Lung (tissue), 12 donors: ENCODE results near the gene NFYC. TPM values are rescaled to one million over a fixed set of nuclear protein-coding genes. Genes with fewer than 3 reads are reported as not detected.

Experiments used
- ATAC-seq: fragments of 200-7000 bp; cut with Tn5 transposase; one replicate; pipeline ENCODE4 v1.9.1; 2020; ENCODE audit warnings: moderate number of reproducible peaks; ENCODE audit not compliant: insufficient read depth, low FRiP score
- DNase-seq, 3 donors: peaks; one replicate each; pipeline ENCODE4 v3.0.0-alpha.2; 2013 to 2017
- H3K27ac ChIP-seq, 2 donors: one replicate each; pipeline ENCODE4 v1.5.1; 2013; ENCODE audit warnings: mild to moderate bottlenecking in 2 of 2, moderate library complexity in 2 of 2, control low read depth in 1 of 2, inconsistent platforms in 1 of 2, low read depth in 1 of 2, low read length in 1 of 2
- H3K27me3 ChIP-seq, 3 donors: one replicate each; pipeline ENCODE4 v1.5.1; 2013; ENCODE audit warnings: low read length in 2 of 3; ENCODE audit not compliant: control insufficient read depth in 3 of 3, insufficient read depth in 3 of 3
- H3K36me3 ChIP-seq, 4 donors: one replicate each; pipeline ENCODE4 v1.5.1; 2013; ENCODE audit warnings: low read length in 4 of 4, mild to moderate bottlenecking in 1 of 4, moderate library complexity in 1 of 4; ENCODE audit not compliant: control insufficient read depth in 4 of 4, insufficient read depth in 4 of 4
- H3K4me1 ChIP-seq, 5 donors: one replicate each; pipeline ENCODE4 v1.5.1; 2013; ENCODE audit warnings: low read length in 5 of 5, mild to moderate bottlenecking in 2 of 5, moderate library complexity in 1 of 5; ENCODE audit not compliant: control insufficient read depth in 5 of 5, insufficient read depth in 5 of 5
- H3K4me3 ChIP-seq: one replicate; pipeline ENCODE4 v1.5.1; 2013; ENCODE audit warnings: mild to moderate bottlenecking, control low read depth, moderate library complexity
- H3K9ac ChIP-seq, 2 donors: one replicate each; pipeline ENCODE4 v1.5.1; 2013; ENCODE audit warnings: low read length in 2 of 2, control low read depth in 1 of 2; ENCODE audit not compliant: insufficient read depth in 1 of 2
- H3K9me3 ChIP-seq, 4 donors: one replicate each; pipeline ENCODE4 v1.5.1; 2013; ENCODE audit warnings: low read length in 3 of 4, mild to moderate bottlenecking in 1 of 4, moderate library complexity in 1 of 4; ENCODE audit not compliant: control insufficient read depth in 4 of 4, insufficient read depth in 3 of 4
- CTCF ChIP-seq: IDR thresholded peaks from 2 replicates; pipeline ENCODE4 v1.5.1; 2012; ENCODE audit warnings: mild to moderate bottlenecking; ENCODE audit errors: control extremely low read depth, extremely low read depth
- WGBS, 2 donors: extraction: QIAGEN DNeasy Blood & Tissue Kit; methylation state at CpG; one replicate each; pipeline ENCODE4 v1.1.7; 2013; 5-methylcytosine and 5-hydroxymethylcytosine counted together
- polyA plus RNA-seq, 2 donors: library from polyadenylated mRNA; stranded (reverse); fragments of 200-250 nt; gene quantifications; one replicate each; pipeline ENCODE4 v1.2.1, GENCODE V29; 2013
- total RNA-seq, 2 donors: library from RNA; depleted of rRNA in 1 of 2; stranded (reverse); fragments of >200 nt in 1 of 2; gene quantifications; one replicate each; pipeline ENCODE4 v1.2.1, GENCODE V29; 2014 to 2021
- donor health status: control.
- donor health status: control.
- donor health status: Bipolar disorder and iron deficiency.
- donor health status: healthy.
- donor health status: DM: yes; HTN: yes; CAD: no.

NFYC gene
- total and polyA plus RNA-seq, 4 donors = 28.6 to 69.5 (median 50.3) TPM

- Histone ChIP-seq H3K9me3 (peaks cover 0 to 2% (median 0%) of the 10 kb centered on the region in 4 donors), H3K9ac (no peak overlapping the region), H3K27me3 (no peaks in the 10 kb centered on the region), H3K4me1 (peaks cover 0 to 5% (median 0%) of the 10 kb centered on the region in 5 donors), H3K36me3 (no peaks in the 10 kb centered on the region), H3K4me3 (no peak overlapping the region), H3K27ac (no peak overlapping the region)
- 86 to 89% methylated on average over 3 of the region's 3 CpGs for WGBS, 2 donors
- ATAC-seq = no peak
- DNase-seq = no peak
- TF ChIP-seq CTCF = no peak
Measured at GRCh38 chr1:40648200-40648599, 43.3 kb upstream of the NFYC start.

GRCh38 chr1:40648928-40649591 is 42.4 kb upstream of the NFYC start:
- H3K4me3 ChIP-seq = no peak overlapping the region
- DNase-seq = no peak
- ATAC-seq = no peak
- TF ChIP-seq CTCF = no peak
- peaks cover 0 to 2% (median 0%) of the 10 kb centered on the region in 4 donors for H3K9me3 ChIP-seq
- H3K9ac ChIP-seq = no peak overlapping the region
- WGBS, 2 donors = 67 to 73% methylated on average over 15 of the region's 15 CpGs
- no peaks in the 10 kb centered on the region for H3K36me3 ChIP-seq
- H3K4me1 ChIP-seq = peaks cover 0 to 5% (median 0%) of the 10 kb centered on the region in 5 donors
- H3K27me3 ChIP-seq = no peaks in the 10 kb centered on the region
- H3K27ac ChIP-seq = no peak overlapping the region

- H3K4me1 ChIP-seq = peaks cover 0 to 5% (median 0%) of the 10 kb centered on the region in 5 donors
- no peaks in the 10 kb centered on the region for H3K36me3 ChIP-seq
- H3K4me3 ChIP-seq = no peak overlapping the region
- DNase-seq = no peak
- H3K27ac ChIP-seq = peak overlapping the region in 1 of 2 donors; percentile 15
- H3K9ac ChIP-seq = no peak overlapping the region
- TF ChIP-seq CTCF = no peak
- ATAC-seq = no peak
- no peaks in the 10 kb centered on the region for H3K27me3 ChIP-seq
- peaks cover 0 to 2% (median 0%) of the 10 kb centered on the region in 4 donors for H3K9me3 ChIP-seq
- WGBS, 2 donors = 66 to 73% methylated on average over 5 of the region's 5 CpGs
Measured at GRCh38 chr1:40649592-40649930, 41.9 kb upstream of the NFYC start.

GRCh38 chr1:40650075-40650474 is 41.4 kb upstream of the NFYC start:
- Histone ChIP-seq H3K9me3 (peaks cover 0 to 2% (median 0%) of the 10 kb centered on the region in 4 donors), H3K9ac (no peak overlapping the region), H3K4me1 (peaks cover 0 to 5% (median 0%) of the 10 kb centered on the region in 5 donors), H3K36me3 (no peaks in the 10 kb centered on the region), H3K4me3 (no peak overlapping the region), H3K27me3 (no peaks in the 10 kb centered on the region), H3K27ac (no peak overlapping the region)
- DNase-seq = peak in 1 of 3 donors; percentile 20
- 60% methylated on average over 4 of the region's 4 CpGs for WGBS, 2 donors
- ATAC-seq = no peak
- TF ChIP-seq CTCF = no peak
